ENCODE measurements around the gene FFAR4. TPM values are rescaled to one million over a fixed set of nuclear protein-coding genes. Genes with fewer than 3 reads are reported as not detected.

FFAR4 gene
- total and polyA plus RNA-seq, 2 experiments from 2014 or later, result 0.06 TPM; not detected in 1

GRCh38 chr10:93600446-93601145 is 34.1 kb downstream of the FFAR4 start:
- Histone ChIP-seq H2AFZ (peak overlapping the region; percentile 95), H3K4me1 (ENCODE audit: insufficient read depth) (peaks cover 10% of the 10 kb centered on the region; the same call in 1 of the 2 replicates), H3K36me3 (ENCODE audit: insufficient read depth) (no peaks in the 10 kb centered on the region), H4K20me1 (replicated peaks; ENCODE audit: insufficient read depth) (peaks cover 3% of the 10 kb centered on the region; the same call in 1 of the 2 replicates), H3F3A (replicated peaks; ENCODE audit: low read depth) (no peaks in the 10 kb centered on the region), H3K79me2 (replicated peaks; ENCODE audit: insufficient read depth) (no peaks in the 10 kb centered on the region), H3K9me2 (ENCODE audit: insufficient read depth) (no peaks in the 10 kb centered on the region), H3K4me2 (peak overlapping the region; percentile 89), H3K27ac (ENCODE audit: low read depth) (no peak overlapping the region), H3K27me3 (ENCODE audit: insufficient read depth) (peaks cover 67% of the 10 kb centered on the region), H3K4me3 (peak overlapping the region; percentile 65)
- Mint-ChIP-seq H3K9me3 (no peaks in the 10 kb centered on the region), H3K4me3 (peak overlapping the region; percentile 72), H3K36me3 (ENCODE audit: low read depth) (no peaks in the 10 kb centered on the region), H3K27ac (no peak overlapping the region), H3K27me3 (ENCODE audit: insufficient read depth, low read depth, poor library complexity) (peaks cover 42% of the 10 kb centered on the region), H3K4me1 (peaks cover 11% of the 10 kb centered on the region; the same call in 2 of the 3 replicates)
- DNase-seq (ENCODE audit: low spot score), result peak; percentile 36
- TF ChIP-seq POLR2AphosphoS5 (IDR thresholded peaks at IDR 0.05; ENCODE audit: low read depth) (no peak), JUNB (IDR thresholded peaks at IDR 0.05; ENCODE audit: unreplicated experiment) (no peak), CTCF (conservative IDR thresholded peaks at IDR 0.05; ENCODE audit: low read depth in 2 of 2) (no peak), EZH2 (IDR thresholded peaks at IDR 0.05; ENCODE audit: low read depth, unreplicated experiment) (peak; percentile 50)
- peak; percentile 39 for ATAC-seq

GRCh38 chr10:93601146-93601773 is 34.8 kb downstream of the FFAR4 start, which contains the start of gene RBP4:
RBP4 (minus strand) TSS chr10:93601235; CDS start chr10:93601028, 207 bp downstream.
- peak; percentile 57 for ATAC-seq
- Histone ChIP-seq H3K36me3 (ENCODE audit: insufficient read depth) (no peaks in the 10 kb centered on the region), H4K20me1 (replicated peaks; ENCODE audit: insufficient read depth) (peaks cover 3% of the 10 kb centered on the region; the same call in 1 of the 2 replicates), H3K27me3 (ENCODE audit: insufficient read depth) (peaks cover 67% of the 10 kb centered on the region), H3K79me2 (replicated peaks; ENCODE audit: insufficient read depth) (no peaks in the 10 kb centered on the region), H3K4me2 (peak within 1 kb of the TSS; percentile 89), H3F3A (replicated peaks; ENCODE audit: low read depth) (no peaks in the 10 kb centered on the region), H3K9me2 (ENCODE audit: insufficient read depth) (no peaks in the 10 kb centered on the region), H2AFZ (peak within 1 kb of the TSS; percentile 95), H3K4me3 (peak within 1 kb of the TSS; percentile 65), H3K4me1 (ENCODE audit: insufficient read depth) (peaks cover 10% of the 10 kb centered on the region; the same call in 1 of the 2 replicates), H3K27ac (ENCODE audit: low read depth) (no peak within 1 kb of the TSS)
- Mint-ChIP-seq H3K27ac (no peak within 1 kb of the TSS), H3K27me3 (ENCODE audit: insufficient read depth, low read depth, poor library complexity) (peaks cover 42% of the 10 kb centered on the region), H3K9me3 (no peaks in the 10 kb centered on the region), H3K36me3 (ENCODE audit: low read depth) (no peaks in the 10 kb centered on the region), H3K4me1 (peaks cover 10% of the 10 kb centered on the region; the same call in 2 of the 3 replicates), H3K4me3 (peak within 1 kb of the TSS; percentile 73)
- no peak for TF ChIP-seq POLR2AphosphoS5 (IDR thresholded peaks at IDR 0.05; ENCODE audit: low read depth)
- no peak for TF ChIP-seq NANOG (IDR thresholded peaks at IDR 0.05; ENCODE audit: borderline replicate concordance)
- TF ChIP-seq REST (IDR thresholded peaks at IDR 0.05; ENCODE audit: unreplicated experiment), result no peak
- no peak for TF ChIP-seq ZNF114 (CRISPR knock-in tag; IDR thresholded peaks at IDR 0.05)
- TF ChIP-seq ETS1 (IDR thresholded peaks at IDR 0.05), result no peak
- TF ChIP-seq JUNB (IDR thresholded peaks at IDR 0.05; ENCODE audit: unreplicated experiment), result no peak
- TF ChIP-seq EZH2phosphoT487 (IDR thresholded peaks at IDR 0.05; ENCODE audit: unreplicated experiment), result peak; percentile 75
- TF ChIP-seq CTCF (conservative IDR thresholded peaks at IDR 0.05; ENCODE audit: low read depth in 2 of 2), result no peak
- TF ChIP-seq EZH2 (IDR thresholded peaks at IDR 0.05; ENCODE audit: low read depth, unreplicated experiment), result peak; percentile 37
- peak; percentile 31 for DNase-seq (ENCODE audit: low spot score)
